GM19463 (cell line): ENCODE results near the gene MIOX.
A peak's percentile ranks its signal among the peaks of the same experiment; 100 is the strongest.

ENCODE experiments used
- ATAC-seq: cut with Tn5 transposase; IDR thresholded peaks from one replicate; pipeline ENCODE4 v1.9.1; 2021; ENCODE audit warnings: mild to moderate bottlenecking, moderate library complexity; ENCODE audit not compliant: unreplicated experiment

Gene MIOX

DNA sequence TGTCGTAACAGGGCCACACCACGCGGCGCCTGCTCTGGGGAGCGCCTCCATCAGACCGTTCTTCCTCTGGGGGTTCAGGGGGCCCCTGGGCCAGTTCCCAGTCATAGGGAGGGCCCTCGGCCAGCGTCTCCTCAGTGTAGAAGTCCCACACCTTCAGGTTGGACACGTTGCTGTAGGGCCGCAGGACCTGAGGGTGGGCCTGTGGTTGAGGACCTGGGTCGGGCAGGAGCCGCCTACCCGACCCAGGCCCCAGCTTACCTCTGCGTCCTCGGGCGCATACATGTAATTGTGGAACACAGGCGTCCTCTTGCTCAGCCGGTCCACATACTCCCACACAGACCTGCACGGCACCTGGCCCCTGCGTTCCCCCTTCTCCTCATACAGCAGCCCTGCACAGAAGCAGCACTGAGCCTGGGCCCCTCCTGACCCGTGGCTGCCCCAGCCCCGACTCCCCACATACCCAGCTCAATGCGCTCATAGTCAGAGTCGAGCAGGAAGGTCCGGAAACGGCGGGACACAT lies 32.0 kb upstream of the MIOX start:
- ATAC-seq, result no peak

DNA sequence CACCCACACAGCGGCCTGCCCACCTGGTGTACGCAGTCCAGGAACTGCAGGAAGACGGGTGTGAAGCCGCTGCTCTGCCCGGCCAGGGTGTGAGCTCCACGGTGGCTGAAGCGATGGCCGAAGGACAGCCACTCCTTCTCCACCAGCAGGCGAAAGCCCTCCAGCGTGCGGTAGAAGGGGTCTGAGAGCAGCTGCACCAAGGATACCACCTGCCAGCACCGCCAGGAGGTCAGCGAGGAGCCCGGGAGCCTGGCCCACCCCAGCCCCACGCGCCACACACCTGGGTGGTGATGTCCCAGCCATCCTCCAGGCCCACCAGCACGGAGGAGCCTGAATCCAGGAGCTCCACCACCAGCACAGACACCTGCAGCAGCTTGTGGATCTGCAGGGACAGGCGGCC lies 31.5 kb upstream of the MIOX start:
- ATAC-seq, result no peak

DNA sequence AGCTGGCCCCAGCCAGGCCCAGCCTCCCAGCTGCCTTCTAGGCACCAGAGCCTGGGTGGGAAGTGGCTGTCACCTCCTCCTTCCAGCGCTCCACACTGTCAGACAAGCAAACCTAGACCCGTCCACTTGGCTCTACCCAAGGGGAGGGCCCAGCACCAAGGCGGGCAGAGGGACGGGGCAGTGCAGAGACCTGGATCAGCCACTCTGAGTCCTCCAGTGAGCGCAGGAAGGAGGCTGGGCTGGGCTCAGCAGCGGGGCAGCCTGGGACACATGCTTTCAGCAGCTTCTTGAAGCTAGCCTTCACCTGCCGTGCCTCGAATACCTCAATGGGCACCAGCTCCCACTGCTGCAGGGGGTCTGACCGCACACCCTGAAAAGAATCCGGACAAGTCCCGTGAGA lies 30.6 kb upstream of the MIOX start:
- ATAC-seq, result no peak

DNA sequence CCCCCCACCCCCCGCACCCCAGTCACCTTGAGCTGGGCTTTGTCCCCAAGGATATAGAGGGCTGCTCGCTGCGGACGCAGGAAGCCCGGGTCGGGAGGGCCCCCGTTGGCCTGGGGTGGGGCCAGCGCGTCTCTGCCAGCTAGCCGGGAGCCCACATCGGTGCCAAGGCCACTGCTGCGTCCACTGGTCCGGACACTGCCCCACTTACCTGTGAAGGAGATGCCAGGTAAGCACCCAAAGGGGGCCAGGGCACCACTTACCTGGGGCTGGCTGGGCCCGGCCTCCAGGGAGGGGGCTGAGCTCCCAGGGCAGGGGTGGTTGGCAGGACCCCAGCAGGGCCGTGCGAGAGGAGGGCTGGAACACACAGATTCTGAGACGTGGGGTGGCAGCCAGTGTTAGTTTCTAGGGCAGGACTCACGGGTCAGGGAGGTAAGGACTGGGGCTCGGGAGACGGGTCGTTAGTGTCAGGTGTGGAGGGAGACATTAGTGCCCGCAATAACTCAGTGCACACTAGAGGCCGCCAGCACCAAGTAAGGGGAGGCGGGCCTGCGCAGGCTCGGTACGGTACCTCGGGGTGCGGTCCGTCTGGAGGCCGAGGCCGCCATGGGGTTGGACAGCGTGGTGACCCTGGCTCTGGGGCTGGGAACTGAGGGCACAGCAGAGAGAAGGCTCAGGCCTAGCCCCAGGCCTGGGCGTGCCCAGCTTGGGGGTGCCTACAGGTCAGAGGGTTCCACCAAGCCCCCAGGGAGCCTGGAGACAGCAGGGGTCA lies 30.0 kb upstream of the MIOX start:
- ATAC-seq, result no peak

DNA sequence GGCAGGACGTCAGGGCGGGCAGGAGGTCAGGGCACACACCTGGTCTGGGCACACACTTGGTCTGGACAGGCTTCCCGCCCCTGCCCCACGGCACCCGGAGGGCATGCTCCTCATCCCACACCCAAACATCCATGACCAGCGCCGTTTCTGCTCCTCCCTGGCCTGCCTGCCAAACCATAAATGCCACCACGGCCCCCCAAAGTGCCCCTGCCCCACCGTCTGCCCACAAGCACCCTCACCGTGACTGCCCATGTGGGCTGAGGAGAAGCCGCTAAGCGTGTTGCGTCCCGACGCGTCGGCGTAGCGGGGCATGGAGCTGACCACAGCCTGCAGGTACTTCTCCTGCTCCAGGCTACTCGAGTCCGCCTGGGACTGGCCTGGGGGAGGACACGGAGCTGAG lies 27.6 kb upstream of the MIOX start:
- no peak for ATAC-seq

DNA sequence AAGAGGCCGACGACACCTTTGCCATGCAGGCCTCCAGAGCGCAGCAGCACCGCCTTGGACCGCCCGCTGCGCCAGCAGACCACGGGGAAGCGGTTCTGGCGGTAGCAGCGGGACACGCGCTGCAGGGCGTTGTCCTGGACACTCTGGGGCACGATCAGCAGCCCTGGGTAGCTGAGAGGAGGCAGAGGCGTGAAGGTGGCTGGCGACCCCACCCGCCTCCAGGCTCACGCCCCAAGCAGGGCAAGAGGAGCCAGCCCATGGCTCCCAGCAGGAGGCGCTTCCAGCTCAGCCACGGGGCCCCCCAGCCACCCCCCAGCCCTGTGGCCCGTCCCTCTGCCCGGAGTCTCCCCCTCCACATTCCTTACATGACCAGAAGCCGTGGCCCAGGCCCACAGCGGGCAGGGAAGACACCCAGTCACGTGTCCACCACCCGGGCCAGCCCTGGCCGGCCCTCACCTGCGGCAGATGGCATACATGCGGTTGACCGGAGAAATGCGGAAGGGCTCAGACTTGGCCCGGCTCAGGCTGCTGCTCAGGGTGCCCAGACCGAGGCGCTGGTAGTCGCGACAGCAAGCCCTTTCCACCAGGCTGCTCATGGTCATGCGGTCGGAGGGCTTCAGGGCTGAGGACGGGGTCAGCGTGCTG lies 27.0 kb upstream of the MIOX start:
- ATAC-seq, result no peak

DNA sequence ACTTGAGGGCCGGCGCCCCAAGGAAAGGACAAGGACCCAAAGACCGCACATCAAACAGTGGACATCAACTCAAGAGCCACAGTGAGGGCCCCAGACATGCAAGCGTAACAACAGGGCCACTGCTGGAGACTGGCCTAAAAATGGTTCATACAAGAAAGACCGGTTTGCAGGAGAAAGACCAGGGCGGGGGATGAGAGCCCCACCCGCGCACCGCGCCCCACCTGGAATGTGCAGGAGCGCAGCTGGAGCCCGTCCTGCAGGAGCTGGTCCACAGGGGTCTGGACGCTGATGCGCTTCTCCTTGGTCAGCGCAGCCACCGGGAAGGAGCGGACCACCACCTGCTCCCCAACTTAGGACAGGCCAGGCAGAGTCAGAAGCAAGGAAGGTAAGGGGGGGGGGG lies 25.7 kb upstream of the MIOX start:
- ATAC-seq, result no peak

DNA sequence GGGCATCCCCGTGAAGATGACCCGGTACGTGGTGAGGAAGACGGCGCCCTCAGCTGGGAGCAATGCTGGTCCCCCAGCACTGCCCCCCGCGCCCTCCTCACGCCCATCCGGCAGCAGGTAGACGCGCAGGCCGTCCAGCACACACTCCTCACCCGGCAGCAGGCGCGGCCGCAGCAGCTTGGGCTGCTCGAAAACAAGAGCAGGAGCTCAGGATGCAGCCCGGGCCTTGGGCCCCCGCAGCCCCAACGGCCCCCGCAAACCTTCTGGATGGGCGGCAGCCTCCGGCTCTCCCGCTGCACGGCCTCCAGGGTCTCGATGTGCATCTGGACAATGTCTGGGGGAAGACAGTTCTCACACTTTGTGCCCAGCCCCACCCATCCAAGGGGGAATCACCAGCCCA lies 25.1 kb upstream of the MIOX start:
- ATAC-seq, result no peak

DNA sequence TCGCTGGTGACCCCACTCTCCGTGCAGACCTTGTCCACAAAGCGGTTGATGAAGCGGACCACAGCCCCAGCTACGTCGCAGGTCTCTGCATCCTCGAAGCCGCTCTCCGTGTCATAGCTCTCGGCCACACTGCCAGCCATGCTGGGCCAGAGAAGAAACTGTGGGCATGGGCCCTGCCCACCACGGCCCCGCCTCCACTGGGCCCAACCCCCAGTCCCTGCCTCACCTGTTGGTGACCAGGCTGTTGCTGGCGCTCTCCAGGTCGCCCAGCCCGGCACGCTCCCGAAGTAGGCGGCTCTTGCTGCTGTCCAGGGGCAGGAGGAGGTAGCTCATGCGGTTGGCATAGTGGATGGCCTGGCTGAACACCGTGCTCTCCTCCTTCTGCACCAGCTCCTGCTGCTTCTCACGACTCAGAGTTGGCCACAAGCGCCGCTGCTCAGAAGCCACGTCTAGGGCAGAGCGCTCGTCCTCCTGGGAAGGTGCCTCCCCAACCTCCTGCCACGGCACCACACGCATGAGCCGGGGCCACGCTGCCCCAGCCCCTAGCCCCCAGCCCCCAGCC lies 24.6 kb upstream of the MIOX start:
- no peak for ATAC-seq

DNA sequence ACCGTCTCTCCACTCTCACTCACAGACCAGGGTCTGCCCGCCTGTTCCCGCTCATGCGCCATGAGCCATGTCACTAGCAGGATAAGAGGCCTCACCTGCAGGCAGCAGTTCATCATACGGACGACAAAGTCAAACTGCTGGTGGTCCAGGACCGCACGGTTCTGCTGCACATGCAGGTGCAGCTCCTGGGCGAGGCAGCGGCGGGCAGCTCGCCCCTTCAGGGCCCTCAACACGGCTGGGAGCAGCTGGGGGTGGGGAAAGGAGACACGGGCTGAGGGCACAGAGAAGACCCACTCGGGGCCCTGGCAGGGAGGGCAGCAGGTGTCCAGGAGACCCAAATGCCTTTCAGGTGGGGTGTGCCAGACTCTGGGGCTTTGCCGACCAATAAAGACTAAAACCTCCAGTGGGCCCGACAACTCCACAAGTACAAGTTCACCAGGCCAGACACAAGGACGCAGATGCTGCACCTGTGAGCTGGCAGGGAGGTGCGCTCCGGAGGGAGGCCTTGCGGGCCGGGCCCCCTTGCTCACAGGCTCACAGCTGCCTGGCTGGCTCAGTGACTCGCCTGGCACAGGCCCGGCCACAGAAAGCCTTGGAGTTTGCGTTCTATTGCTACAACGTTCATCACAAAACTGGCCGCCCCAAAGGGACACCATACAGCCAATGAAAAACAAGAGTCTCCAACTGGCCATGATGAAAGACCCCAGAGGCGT lies 23.3 kb upstream of the MIOX start:
- ATAC-seq, result no peak

DNA sequence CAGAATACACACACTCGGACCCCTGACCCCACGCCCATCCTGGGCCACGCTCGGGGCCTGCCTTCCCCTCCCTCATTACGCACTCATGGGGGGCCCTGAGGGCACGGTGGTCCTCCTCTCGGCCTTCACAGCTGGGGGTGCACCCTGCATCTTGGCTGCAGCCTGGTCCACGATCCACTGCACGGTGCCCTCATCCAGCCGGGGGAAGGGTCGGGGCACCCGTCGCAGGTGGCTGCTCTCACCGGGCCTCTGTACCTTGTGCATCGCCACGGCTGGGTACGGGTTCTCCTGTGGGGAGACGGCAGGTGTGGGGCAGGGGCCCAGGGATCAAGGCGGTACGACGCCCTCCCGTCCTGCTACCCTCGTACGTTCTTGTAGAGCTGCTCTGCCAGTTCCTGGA lies 22.2 kb upstream of the MIOX start:
- ATAC-seq, result no peak

DNA sequence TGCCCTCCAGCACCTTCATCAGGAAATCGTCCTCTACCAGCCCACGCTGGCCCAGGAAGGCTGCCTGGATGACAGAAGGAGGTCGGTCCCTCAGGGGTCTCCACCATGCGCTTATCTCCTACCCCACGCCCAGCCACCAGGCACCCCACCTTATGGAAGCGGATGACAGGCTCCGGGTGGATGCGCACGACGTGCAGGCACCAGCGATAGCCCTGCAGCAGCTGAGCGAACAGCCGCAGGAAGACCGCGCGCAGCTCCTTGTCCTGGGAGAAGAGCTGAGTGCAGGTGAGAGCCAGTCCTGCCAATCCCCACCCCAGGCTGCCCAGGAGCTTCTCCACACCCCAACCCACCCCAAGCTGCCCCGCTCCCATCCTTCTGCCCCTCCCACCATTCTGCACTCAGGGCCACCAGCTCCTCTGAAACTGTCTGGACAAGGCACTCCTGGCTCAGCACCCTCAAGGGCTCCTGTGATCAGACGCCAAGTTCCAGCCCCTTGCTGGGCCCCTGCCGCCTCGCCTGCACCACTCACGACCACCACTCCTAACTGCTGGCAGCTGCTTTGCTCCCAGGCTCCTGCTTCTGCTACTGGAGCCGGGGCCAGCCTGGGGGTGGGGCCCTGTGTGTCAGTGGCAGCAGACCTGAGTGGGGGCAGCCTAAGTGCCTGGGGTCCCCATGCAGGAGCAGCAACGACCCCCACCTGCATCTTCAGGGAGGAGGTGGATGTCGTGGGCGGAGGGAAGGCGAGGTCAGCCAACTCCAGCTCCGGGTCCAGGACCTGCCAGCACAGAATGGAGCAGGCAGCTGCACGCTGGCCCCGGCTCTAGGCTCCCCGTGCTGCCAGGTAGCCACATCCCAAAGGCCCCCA lies 21.4 kb upstream of the MIOX start:
- ATAC-seq, result no peak

DNA sequence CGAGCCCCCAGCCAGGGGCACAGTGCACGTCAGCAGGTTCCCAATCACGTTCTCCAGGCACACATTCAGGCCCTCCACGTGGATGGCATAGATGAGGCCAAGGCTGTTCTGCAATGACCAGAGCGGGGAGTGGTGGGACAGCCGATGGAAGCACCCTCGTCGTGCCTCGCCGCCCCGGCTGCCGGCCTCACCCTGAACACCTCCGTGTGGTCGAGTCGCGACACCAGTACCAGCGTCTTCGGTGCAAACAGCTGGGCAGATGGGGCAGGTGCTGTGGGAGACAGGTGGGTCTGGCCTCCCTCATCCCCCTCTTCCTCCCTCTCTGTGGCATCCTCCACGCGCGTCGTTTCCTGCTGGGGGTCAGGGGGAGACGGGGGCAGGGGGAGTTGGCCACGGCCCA lies 19.3 kb upstream of the MIOX start:
- ATAC-seq, result no peak

DNA sequence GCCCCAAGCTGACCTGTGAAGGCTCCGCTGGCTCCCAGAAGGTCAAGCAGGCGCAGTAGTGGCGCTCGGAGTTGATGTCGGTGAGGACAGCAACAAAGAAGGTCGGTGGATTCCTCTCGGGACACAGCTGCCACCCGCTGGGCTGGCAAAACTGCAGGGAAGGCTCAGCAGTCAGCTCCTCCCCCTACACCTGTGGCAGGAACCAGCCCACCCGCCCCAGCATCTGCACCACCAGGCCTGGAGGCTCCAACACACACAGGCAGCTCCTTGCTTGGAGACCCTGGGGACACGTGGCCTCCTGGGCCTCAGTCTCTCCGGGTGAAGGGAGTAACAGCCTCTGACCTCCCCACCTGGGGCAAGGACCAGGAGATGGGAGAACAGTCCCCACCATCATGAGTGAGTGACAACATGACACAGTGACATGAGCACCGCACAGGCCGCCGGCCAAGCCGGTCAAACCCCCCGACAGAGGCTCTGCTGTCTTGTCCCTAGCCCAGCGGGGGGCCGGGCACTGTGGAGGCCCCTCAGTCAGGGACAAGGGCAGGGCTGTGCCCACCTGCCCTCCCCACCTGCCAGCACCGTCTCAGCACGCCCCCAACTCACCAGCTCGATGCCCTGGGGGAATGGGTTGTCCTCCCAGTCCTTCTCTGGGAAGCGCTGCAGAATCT lies 18.8 kb upstream of the MIOX start:
- ATAC-seq, result no peak

DNA sequence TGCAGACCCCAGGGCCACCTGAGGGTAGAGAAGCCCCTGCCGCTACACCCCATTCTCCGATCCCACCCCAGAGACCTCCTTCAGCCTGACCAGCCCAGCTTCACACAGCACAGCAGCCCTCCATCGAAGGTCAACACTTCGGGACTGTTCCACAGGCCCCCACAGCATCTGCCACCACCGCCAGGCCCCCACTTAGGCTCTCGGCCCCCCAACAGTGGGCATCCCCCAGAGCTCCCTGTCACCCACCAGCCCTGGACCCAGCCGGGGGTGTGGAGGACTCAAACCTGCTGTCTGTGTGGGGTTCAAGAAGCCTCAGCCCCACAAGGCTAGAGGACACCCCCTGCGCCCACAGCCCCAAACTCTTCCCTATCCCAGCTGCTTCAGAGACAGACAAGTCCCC lies 18.0 kb upstream of the MIOX start:
- ATAC-seq, result no peak

DNA sequence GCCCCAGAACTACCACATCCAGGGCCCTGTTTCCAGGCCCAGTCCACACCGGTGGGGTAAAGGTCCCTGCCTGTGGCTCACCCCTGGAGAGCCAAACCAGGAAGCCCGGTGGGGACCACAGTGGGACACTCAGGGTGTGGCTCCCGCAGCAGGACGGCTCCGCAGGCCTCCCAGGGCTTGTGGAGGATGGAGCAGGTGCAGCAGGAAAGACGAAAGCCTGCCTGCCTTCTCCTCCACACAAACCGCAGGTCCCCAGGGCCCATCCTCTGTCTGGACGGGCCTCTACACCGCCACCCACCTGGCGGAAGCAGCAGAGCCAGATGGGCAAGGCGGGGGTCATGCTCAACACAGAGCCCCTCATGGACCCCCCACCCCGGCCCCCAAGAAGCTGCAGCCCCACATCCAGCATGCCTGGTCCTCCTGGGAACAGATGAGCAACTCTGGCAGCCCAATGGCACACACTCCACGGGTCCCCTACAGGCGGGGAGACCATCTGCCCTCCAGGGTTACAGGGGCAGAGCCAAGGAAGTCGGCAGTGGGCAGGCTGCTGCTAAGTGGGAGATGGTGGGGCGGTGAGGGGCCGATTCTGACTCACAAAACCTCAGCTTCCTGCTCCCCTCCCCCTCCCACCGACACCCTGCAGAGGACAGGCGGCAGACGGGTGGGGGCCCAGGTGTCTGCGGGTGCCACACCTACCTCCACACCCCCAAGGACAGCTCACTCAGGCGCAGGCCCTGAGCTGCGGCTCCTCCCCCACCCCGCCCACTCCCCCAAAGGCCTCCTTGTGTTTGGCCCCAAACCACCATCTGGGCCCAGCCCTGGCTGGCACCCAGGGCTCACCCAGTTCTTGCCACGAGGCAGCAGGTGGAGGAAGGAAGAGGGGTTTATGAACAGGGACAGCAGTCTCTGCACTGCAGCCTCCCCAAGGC lies 17.0 kb upstream of the MIOX start:
- peak; percentile 65 for ATAC-seq

DNA sequence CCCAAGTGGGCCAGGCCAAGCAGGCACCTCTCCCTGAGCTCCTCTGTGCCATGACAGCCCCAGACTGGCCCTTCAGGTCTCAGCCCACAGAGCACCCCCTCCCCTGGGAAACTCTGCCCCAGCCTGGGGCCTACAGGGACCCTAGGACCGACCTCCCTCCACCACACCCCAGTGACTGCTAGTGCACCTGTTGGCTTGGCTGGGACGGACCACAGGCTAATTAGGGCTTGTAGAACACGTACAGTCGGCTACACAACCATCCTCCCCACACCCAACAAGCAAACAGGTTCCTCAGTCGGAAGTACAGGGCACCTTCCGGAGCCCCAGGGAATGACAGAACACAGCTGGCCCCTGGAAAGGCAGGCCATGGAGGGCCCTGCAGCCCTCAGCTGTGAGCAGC lies 16.2 kb upstream of the MIOX start:
- ATAC-seq, result no peak

DNA sequence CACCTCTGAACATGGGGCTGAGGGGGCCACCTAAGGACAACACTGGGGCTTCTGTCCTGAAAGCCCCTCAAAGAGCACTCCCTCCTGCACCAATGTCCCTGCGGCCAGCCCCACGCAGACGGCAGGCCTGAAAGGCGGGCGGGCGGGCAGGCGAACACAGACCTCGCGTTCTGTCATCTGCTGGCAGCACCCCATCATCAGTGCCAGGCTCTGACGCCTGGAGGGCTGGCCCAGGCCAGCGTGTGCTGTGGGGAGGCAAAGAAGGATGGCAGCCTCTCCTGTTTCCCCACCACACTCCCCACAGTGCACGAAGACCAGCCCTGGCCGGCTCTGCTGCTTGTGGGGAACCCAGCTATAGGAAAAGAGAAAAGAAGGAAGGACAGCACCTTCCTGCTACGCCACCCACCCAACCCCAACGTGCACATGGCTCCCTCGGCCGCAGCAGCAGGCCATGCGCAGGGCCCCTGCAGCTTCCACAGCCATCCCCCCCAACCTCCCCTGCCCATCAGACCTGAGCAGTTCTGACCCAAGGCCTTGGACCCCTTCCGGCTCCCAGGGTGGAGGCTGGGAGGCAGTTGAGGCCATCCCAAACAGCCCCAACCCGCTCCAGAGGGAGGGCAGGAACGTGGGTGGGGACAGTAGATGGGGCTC lies 15.3 kb upstream of the MIOX start:
- ATAC-seq, result no peak

DNA sequence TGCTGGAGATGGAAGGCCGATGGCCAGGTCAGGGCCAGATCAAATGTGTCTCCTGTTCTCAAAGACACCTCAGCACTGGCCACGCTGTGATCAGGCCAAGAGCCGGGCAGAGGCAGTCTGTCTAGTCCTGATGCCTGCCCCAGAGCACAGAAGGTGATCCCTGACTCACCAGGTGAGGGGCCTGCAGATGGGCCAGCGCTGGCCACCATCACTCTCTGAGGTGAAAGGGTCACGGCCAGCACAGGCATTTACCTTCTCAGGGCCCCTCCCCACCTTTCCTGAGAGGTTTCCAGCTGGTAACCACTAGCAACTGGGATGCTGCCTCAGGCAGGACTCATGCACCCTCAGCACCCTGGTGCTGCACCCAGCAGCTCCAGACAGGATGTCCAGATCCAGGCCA lies 14.7 kb upstream of the MIOX start:
- ATAC-seq, result no peak
